Body of pancreas (tissue), 4 donors: ENCODE data around the gene CEACAM6. TPM values are rescaled to one million over a fixed set of nuclear protein-coding genes. Genes with fewer than 3 reads are reported as not detected.

Experiments
- ATAC-seq: fragments of 150-250 bp; one replicate; pipeline ENCODE4 v1.9.1; 2016
- DNase-seq, 4 donors: peaks; one replicate each; pipeline ENCODE4 v3.0.0-alpha.2; 2019
- H3K27ac ChIP-seq, 4 donors: fragments of 200-600 bp; sonication (generic); 1 replicate in 3 of 4; 2 replicates in 1 of 4; pipeline versions ENCODE4 v1.5.1 to v1.6.1; 2016 to 2019; ENCODE audit warnings: mild to moderate bottlenecking in 1 of 4, mixed read lengths in 1 of 4, moderate library complexity in 1 of 4
- H3K27me3 ChIP-seq, 2 donors: fragments of 200-600 bp; sonication (generic); one replicate each; pipeline ENCODE4 v1.6.0; 2016; ENCODE audit warnings: mild to moderate bottlenecking in 1 of 2
- H3K36me3 ChIP-seq, 2 donors: fragments of 200-600 bp; sonication (generic); replicated peaks in 1 of 2; 2 replicates each; pipeline ENCODE4 v1.5.1; 2016; ENCODE audit warnings: low read depth in 2 of 2; ENCODE audit not compliant: insufficient read depth in 1 of 2
- H3K4me1 ChIP-seq: fragments of 200-600 bp; sonication (generic); one replicate; pipeline ENCODE4 v1.6.0; 2016
- H3K4me3 ChIP-seq, 2 donors: fragments of 200-600 bp; sonication (generic); 1 replicate in 1 of 2; 2 replicates in 1 of 2; pipeline ENCODE4 v1.5.1; 2016 to 2019
- H3K9me3 ChIP-seq, 3 donors: fragments of 200-600 bp; sonication (generic); 1 replicate in 2 of 3; 2 replicates in 1 of 3; pipeline ENCODE4 v1.5.1; 2016
- POLR2A ChIP-seq, 3 donors: fragments of 450-650 bp; IDR thresholded peaks; one replicate each; pipeline ENCODE4 v1.6.1; 2016; ENCODE audit warnings: antibody characterized with exemption in 3 of 3, mild to moderate bottlenecking in 2 of 3
- WGBS, 2 donors: methylation state at CpG; one replicate each; pipeline ENCODE4 v1.1.5; 2017; 5-methylcytosine and 5-hydroxymethylcytosine counted together
- intact Hi-C: fragments of 100-400 bp; cut with DNase I; formaldehyde crosslinking; loops from one replicate; pipeline ENCODE4 v1.15.1; 2023
- total RNA-seq, 2 donors: library from RNA; depleted of rRNA; stranded (reverse); fragments of >200 nt; gene quantifications; one replicate each; pipeline ENCODE4 v1.1.0, GENCODE V29; 2016
- TF ChIP-seq, protein P1 (sequence below), 7 experiments: fragments of 450-650 bp in 4 of 7; fragments of 200-600 bp in 3 of 7; sonication (generic) in 3 of 7; IDR thresholded peaks; one replicate each; pipeline ENCODE4 v1.5.1; 2016 to 2019; ENCODE audit warnings: antibody characterized with exemption in 7 of 7

The CEACAM6 gene
- total RNA-seq, 2 donors from 2014 or later = 3.0 to 27.0 TPM

DNA sequence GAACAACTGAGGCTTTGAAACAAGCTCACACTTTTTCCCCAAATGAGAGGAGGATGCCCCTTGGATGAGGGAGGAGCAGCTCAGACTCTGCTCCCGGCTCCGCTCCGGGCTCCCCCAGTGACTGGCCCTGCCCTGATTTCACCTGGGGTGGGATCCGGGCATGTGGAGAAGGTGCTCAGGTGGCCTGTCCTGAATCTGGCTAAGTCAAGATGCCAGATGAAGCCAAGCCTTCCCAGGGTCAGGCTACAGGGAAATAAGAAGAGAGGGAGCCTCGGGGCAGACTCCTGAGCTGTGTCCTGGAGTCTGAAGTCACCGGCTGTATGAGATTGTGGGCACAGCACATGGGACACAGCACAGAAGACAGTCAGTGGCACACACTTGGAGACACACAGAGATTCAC is 36.6 kb upstream of the CEACAM6 start:
- H3K4me3 ChIP-seq = no peak overlapping the region
- no peaks in the 10 kb centered on the region for H3K27me3 ChIP-seq
- ATAC-seq = no peak
- 56 to 61% methylated on average over 6 of the region's 6 CpGs for WGBS, 2 donors
- TF ChIP-seq, protein P1, sequence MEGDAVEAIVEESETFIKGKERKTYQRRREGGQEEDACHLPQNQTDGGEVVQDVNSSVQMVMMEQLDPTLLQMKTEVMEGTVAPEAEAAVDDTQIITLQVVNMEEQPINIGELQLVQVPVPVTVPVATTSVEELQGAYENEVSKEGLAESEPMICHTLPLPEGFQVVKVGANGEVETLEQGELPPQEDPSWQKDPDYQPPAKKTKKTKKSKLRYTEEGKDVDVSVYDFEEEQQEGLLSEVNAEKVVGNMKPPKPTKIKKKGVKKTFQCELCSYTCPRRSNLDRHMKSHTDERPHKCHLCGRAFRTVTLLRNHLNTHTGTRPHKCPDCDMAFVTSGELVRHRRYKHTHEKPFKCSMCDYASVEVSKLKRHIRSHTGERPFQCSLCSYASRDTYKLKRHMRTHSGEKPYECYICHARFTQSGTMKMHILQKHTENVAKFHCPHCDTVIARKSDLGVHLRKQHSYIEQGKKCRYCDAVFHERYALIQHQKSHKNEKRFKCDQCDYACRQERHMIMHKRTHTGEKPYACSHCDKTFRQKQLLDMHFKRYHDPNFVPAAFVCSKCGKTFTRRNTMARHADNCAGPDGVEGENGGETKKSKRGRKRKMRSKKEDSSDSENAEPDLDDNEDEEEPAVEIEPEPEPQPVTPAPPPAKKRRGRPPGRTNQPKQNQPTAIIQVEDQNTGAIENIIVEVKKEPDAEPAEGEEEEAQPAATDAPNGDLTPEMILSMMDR (IDR thresholded peaks at IDR 0.05) = no peak
- no peak for TF ChIP-seq POLR2A (IDR thresholded peaks at IDR 0.05)
- no peak for DNase-seq
- H3K4me1 ChIP-seq = no peaks in the 10 kb centered on the region
- H3K9me3 ChIP-seq = no peaks in the 10 kb centered on the region
- intact Hi-C loops = no loop called here
- H3K36me3 ChIP-seq = no peaks in the 10 kb centered on the region
- no peak overlapping the region for H3K27ac ChIP-seq

DNA sequence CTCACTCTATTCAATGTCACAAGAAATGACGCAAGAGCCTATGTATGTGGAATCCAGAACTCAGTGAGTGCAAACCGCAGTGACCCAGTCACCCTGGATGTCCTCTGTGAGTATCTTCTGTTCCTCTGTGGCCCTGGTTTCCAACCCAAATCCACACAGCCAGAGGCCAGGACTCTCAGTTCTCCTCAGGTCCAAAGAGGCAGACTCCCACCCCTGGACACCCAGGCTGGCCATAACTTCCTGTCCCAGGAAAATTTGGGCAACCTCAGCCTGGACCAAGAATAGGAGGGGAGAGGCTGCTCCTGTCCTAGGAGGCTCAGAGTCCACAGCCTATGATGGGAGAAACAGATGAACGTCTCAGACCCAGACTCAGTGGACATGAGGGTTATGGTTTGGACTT is 35.2 kb upstream of the CEACAM6 start:
- no peak overlapping the region for H3K4me3 ChIP-seq
- H3K27ac ChIP-seq = no peak overlapping the region
- TF ChIP-seq, protein P1 (IDR thresholded peaks at IDR 0.05) = no peak
- no peak for TF ChIP-seq POLR2A (IDR thresholded peaks at IDR 0.05)
- no peaks in the 10 kb centered on the region for H3K36me3 ChIP-seq
- ATAC-seq (no peak), DNase-seq (no peak)
- H3K9me3 ChIP-seq = no peaks in the 10 kb centered on the region
- no peaks in the 10 kb centered on the region for H3K4me1 ChIP-seq
- WGBS, 2 donors = 58 to 81% methylated on average over 3 of the region's 3 CpGs
- intact Hi-C loops = no loop called here
- no peaks in the 10 kb centered on the region for H3K27me3 ChIP-seq

DNA sequence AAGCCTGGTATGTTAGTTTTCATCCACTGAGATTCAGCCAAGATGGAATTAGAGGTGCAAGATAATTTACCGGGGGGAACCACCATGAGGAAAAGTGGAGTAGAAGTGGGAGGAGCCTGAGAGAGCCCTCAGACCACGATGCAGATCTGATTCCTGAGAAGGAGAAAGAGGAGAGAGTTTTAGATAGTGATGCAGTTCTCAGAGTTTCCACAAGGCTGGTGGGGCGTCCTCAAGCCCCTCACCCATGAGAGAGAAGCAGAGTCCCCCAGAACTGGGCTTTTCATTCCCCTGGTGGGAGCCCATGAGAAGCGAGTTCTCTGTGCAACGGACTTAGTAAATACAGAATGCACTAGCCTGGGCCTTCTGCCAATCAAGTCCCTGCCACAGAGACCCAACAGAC is 28.8 kb upstream of the CEACAM6 start:
- TF ChIP-seq POLR2A (IDR thresholded peaks at IDR 0.05) = no peak
- TF ChIP-seq, protein P1 (IDR thresholded peaks at IDR 0.05) = no peak
- no peak overlapping the region for H3K4me3 ChIP-seq
- intact Hi-C loops = no loop called here

DNA sequence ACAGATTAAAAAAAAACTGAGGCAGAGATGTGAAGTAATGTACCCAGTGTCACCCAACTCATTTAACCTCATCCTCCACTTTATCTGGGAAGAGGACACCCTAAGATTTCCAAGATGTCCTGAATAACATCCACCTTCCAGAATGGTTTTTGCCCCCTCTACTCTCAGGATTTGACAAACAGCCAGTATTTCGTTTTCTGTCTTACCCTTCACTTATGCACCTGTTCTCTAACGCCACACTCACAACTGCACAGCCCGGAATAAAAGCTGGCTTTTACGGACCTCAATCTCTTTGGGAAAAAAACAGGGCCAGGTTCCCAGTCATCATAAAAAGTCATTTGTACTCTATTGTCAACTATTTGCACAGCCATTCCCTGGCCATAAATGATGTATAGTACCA is 21.2 kb upstream of the CEACAM6 start:
- Histone ChIP-seq H3K4me1 (no peaks in the 10 kb centered on the region), H3K9me3 (no peaks in the 10 kb centered on the region), H3K36me3 (no peaks in the 10 kb centered on the region), H3K27me3 (no peaks in the 10 kb centered on the region), H3K4me3 (no peak overlapping the region), H3K27ac (no peak overlapping the region)
- TF ChIP-seq, protein P1 (IDR thresholded peaks at IDR 0.05) = no peak
- no peak for TF ChIP-seq POLR2A (IDR thresholded peaks at IDR 0.05)
- ATAC-seq = no peak
- WGBS, 2 donors = 62 to 69% methylated on average over 4 of the region's 4 CpGs
- no peak for DNase-seq
- intact Hi-C loops = no loop called here

More for the DNA sequence above, 28.8 kb upstream of the CEACAM6 start:
- no peaks in the 10 kb centered on the region for H3K9me3 ChIP-seq
- no peak overlapping the region for H3K27ac ChIP-seq
- DNase-seq = no peak
- WGBS, 2 donors = 26% methylated on average over 5 of the region's 5 CpGs
- H3K27me3 ChIP-seq = no peaks in the 10 kb centered on the region
- no peaks in the 10 kb centered on the region for H3K36me3 ChIP-seq
- no peak for ATAC-seq
- H3K4me1 ChIP-seq = no peaks in the 10 kb centered on the region

DNA sequence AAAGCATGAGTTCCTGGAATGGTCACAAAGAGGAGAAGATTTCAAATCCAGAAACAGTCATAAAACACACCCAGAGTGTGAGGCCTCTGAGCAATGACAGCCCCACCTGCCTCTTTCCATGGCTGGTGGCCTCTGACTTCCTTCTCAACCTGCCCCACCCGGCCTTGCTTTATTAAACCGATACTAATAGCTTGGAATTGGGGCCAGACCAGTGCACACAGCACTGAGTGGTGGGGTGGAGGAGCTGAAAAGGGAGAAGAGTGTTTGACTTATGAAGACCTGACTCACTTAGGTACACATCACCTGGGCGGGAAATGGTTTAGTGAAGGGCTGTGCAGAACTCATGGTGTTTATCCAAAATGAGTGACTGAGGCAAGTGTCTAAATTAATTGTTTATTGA is 20.7 kb upstream of the CEACAM6 start:
- Histone ChIP-seq H3K9me3 (no peaks in the 10 kb centered on the region), H3K36me3 (no peaks in the 10 kb centered on the region), H3K27me3 (no peaks in the 10 kb centered on the region), H3K4me1 (no peaks in the 10 kb centered on the region), H3K4me3 (no peak overlapping the region), H3K27ac (no peak overlapping the region)
- 59% methylated on average over 3 of the region's 3 CpGs for WGBS, 2 donors
- ATAC-seq (no peak), DNase-seq (no peak)
- intact Hi-C loops = no loop called here
- TF ChIP-seq POLR2A (IDR thresholded peaks at IDR 0.05) = no peak
- TF ChIP-seq, protein P1 (IDR thresholded peaks at IDR 0.05) = no peak
